Choroid plexus epithelial cell (primary cell): ENCODE results near the gene ZNF689.

Source experiments
- DNase-seq: peaks from one replicate; pipeline ENCODE4 v3.0.0-alpha.2; 2010; ENCODE audit warnings: low read depth
- H3K4me3 ChIP-seq: 2 replicates; pipeline ENCODE4 v1.5.1; 2011; ENCODE audit warnings: low read depth, mild to moderate bottlenecking, control low read depth, low read length, moderate library complexity
- TF ChIP-seq, protein P1 (sequence below): conservative IDR thresholded peaks from 2 replicates; pipeline ENCODE4 v1.5.1; 2011; ENCODE audit warnings: low read depth, mild to moderate bottlenecking, control low read depth, inconsistent platforms, low read length, moderate library complexity

The ZNF689 gene

DNA sequence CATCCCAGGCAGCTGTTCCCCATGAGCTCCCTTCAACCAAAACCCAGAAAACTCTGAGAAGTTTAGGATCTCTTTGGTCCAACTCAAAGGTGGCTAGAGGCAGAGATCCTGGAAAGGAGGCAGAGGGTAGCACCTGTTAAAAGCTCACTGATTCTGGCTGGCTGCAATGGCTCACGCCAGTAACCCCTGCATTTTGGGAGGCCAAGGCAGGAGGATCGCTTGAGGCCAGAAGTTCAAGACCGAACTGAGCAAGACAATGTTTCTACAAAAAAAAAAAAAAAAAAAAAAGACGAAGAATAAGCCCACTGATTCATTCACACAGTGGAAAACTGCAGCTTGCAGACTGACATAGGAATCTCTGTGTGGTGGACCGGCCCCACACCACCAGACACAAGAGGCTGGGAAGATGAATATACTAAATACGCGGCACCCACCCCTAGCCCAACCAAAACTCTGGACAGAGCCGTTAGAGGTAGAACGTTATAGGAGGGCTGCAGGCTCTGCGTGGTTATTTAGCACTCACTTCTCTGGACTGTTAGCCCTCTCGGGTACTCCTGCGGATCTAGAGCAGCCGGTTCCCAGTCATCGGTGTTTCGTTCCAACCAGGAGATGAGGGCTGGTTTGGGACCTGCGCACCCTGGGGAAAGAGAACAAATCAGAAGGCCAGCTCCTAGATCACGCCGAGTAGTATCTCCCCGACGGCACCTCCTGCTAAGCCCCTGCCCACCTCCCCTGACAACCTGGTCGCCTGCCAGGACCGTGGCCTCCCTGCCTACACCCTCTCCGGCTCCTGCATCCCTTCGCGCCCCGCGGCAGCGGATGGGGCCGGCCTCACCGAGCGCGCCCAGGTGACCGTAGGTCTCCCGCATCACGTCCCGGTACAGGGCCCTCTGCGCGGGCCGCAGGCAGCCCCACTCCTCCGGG, 925 bp downstream of the ZNF689 start:
- H3K4me3 ChIP-seq: peak overlapping the region; percentile 72
- TF ChIP-seq, protein P1, sequence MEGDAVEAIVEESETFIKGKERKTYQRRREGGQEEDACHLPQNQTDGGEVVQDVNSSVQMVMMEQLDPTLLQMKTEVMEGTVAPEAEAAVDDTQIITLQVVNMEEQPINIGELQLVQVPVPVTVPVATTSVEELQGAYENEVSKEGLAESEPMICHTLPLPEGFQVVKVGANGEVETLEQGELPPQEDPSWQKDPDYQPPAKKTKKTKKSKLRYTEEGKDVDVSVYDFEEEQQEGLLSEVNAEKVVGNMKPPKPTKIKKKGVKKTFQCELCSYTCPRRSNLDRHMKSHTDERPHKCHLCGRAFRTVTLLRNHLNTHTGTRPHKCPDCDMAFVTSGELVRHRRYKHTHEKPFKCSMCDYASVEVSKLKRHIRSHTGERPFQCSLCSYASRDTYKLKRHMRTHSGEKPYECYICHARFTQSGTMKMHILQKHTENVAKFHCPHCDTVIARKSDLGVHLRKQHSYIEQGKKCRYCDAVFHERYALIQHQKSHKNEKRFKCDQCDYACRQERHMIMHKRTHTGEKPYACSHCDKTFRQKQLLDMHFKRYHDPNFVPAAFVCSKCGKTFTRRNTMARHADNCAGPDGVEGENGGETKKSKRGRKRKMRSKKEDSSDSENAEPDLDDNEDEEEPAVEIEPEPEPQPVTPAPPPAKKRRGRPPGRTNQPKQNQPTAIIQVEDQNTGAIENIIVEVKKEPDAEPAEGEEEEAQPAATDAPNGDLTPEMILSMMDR: no peak
- peak; percentile 53 for DNase-seq

DNA sequence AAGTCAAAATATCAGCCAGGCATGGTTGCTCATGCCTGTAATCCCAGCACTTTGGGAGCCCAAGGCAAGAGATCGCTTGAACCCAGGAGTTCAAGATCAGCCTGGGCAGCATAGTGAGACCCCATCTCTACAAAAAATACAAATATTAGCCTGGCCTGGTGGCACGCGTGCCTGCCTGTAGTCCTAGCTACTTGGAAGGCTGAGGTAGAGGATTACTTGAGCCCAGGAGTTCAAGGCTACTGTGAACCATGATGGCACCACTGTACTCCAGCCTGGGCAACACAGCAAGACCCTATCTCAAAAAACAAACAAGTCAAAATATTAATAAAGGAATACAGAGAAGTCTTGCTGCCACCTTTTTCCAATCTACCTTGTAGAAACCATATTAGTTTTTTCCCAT, 4.2 kb downstream of the ZNF689 start:
- TF ChIP-seq, protein P1: no peak
- H3K4me3 ChIP-seq: no peak overlapping the region
- DNase-seq: no peak

DNA sequence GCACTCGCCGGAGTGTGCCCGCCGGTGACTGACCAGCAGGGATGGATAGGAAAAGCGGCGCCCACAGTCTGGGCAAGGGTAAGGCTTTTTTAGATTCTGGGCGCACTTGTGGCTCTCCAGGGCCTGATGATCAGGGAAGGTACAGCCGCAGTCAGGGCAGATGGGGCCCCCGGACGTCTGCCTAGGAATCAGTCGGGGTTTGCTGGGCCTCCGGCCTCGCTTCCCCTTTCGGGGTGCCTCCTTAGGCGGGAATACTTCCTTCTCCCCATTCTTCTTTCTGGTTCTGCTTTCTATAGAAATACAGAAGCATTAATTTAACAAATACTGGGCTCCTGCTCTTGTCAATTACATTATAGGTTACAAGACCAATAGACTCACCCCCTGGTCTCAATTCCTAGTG, 5.0 kb downstream of the ZNF689 start:
- TF ChIP-seq, protein P1: no peak
- DNase-seq: no peak
- no peak overlapping the region for H3K4me3 ChIP-seq

DNA sequence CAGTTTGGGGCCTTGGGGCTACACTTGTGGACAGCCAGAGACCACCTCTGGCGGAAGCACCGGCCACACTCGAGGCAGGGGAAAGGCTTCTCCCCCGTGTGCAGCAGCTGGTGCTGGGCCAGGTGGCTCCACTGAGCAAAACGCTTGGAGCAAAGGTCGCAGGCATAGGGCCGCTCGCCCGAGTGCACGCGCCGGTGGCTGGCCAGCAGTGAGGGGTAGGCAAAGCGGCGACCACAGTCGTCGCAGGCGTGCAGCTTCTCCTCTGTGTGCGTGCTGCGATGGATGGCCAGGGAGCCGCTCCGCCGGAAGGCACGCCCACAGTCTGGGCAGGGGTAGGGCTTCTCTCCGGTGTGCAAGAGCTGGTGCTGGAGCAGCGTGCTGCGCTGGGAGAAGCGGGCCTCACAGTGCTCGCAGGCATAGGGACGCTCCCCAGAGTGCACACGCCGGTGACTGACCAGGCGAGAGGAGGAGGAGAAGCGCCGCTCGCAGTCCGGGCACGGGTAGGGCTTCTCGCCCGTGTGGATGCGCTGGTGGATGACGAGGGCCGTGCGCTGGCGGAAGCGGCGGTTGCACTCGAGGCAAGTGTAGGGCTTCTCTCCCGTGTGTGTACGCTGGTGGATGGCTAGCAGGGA, 5.8 kb downstream of the ZNF689 start:
- no peak overlapping the region for H3K4me3 ChIP-seq

DNA sequence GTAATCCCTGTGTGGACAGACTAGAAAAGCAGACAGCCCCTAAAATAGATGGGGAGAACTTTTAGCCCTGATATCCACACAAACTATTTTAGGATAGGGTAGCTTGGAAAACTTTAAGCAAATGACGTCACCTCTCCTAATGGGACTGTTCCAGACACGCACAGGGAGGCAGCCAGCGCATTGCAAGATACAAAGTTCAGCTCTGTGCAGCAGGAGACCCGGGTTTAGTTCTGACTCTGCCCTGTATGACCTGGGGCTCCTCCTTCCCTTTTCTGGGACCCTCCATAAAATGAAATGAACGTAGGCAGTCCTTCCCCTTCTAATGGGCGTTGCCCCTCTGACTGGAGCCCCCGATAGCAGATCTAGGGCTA, 6.3 kb downstream of the ZNF689 start:
- TF ChIP-seq, protein P1: no peak
- no peak overlapping the region for H3K4me3 ChIP-seq
- no peak for DNase-seq

More for the DNA sequence above, 5.8 kb downstream of the ZNF689 start:
- DNase-seq: no peak
- TF ChIP-seq, protein P1: no peak

DNA sequence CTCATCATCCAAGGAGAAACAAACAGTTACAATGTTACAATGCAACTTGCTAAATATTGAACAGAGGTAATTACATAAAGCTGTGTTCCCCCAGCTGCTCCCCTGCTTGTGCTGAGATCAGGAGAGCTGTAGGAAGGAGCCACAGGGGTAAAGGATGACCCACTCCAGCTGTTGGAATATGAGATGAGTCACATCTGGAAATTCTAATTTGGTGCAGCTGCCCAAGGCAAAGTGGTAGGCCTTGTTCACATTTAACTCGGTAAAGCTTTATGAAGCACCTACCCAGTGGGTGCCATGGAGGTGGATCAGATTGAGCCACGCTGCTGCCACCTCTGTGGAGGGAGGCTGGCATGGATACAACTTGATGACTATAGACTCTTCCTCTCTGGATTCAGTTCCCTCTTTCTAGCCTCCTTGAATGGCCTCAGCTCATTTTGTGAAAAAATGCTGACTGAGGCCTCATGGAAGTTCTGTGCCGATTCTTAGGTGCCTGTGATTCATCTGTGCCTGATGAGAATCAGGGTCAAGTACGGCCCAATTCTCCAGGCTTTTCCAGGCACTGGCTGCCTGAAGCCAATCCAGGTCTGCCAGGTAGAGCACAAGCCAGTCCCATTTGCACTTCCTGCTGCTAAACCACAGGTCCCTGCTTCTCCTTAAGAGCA, 7.4 kb downstream of the ZNF689 start:
- no peak overlapping the region for H3K4me3 ChIP-seq
- TF ChIP-seq, protein P1: no peak
- DNase-seq: peak; percentile 20
